Body of pancreas (tissue), 4 donors: ENCODE results near the gene RABGAP1.

Experiments used
- CTCF ChIP-seq, 7 experiments: fragments of 450-650 bp in 4 of 7; fragments of 200-600 bp in 3 of 7; sonication (generic) in 3 of 7; IDR thresholded peaks; one replicate each; pipeline ENCODE4 v1.5.1; 2016 to 2019; ENCODE audit warnings: antibody characterized with exemption in 7 of 7
- POLR2A ChIP-seq, 3 donors: fragments of 450-650 bp; IDR thresholded peaks; one replicate each; pipeline ENCODE4 v1.6.1; 2016; ENCODE audit warnings: antibody characterized with exemption in 3 of 3, mild to moderate bottlenecking in 2 of 3

- TF ChIP-seq CTCF (IDR thresholded peaks at IDR 0.05), result no peak
- no peak for TF ChIP-seq POLR2A (IDR thresholded peaks at IDR 0.05)
Observed at GRCh38 chr9:123089790-123090189, 149.0 kb downstream of the RABGAP1 start.
